Suppressor macrophage treated with lipopolysaccharide for 1 hour (primary cell): ENCODE data around the gene GPR89B.
A peak's percentile ranks its signal among the peaks of the same experiment; 100 is the strongest.
"Not testable (repeated sequence)": the region's sequence is repeated elsewhere in the genome, so short reads cannot be mapped to it uniquely, and the experiment has no call there.

Experiments used
- DNase-seq, 3 donors: peaks; one replicate each; pipeline ENCODE4 v3.0.0-alpha.2; 2020 to 2022

GPR89B gene

DNA sequence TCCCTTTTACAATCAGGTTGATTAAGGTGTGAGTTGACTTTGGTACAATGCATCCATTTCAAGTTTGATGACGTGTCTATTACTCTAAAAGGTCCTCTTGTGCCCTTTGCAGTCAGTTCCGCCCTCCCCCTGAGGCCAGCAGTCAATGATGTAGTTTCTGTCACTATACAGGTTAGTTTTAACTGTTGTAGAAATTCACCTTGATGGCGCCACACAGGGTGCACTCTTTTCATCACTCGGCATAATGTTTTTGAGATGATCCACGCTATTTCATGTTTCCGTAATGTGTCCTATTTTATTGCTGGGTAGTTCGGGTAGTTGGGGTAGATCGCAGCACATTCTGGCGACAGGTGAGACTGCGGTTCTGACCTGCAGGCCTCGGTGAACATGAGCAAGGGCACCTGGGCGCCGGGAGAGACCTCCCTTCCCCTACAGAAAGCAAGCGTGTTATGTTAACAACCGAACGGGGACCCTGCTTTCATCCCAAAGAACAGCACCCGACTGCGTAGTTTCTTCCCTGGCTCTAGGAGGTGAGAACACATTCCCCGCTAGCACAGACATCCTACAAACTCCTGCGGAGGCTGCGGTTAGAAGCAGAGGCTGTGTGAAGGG, 109.7 kb downstream of the GPR89B start:
- not testable (repeated sequence) for DNase-seq

GRCh38 chr1:148038462-148039333, 110.5 kb downstream of the GPR89B start:
- peak; percentile 82 to 97 (median 91) for DNase-seq
